Mucosa of rectum (tissue), 2 donors: ENCODE results near the gene ZNF362.

Experiments
- H3K27ac ChIP-seq, 2 donors: one replicate each; pipeline ENCODE4 v1.7.0; 2013; ENCODE audit warnings: inconsistent platforms in 2 of 2, low read depth in 2 of 2, low read length in 2 of 2
- H3K27me3 ChIP-seq, 2 donors: one replicate each; pipeline ENCODE4 v1.7.0; 2013; ENCODE audit warnings: low read length in 2 of 2; ENCODE audit not compliant: control insufficient read depth in 2 of 2, insufficient read depth in 2 of 2
- H3K36me3 ChIP-seq, 2 donors: one replicate each; pipeline ENCODE4 v1.7.0; 2013; ENCODE audit warnings: low read length in 2 of 2; ENCODE audit not compliant: control insufficient read depth in 2 of 2, insufficient read depth in 2 of 2
- H3K4me1 ChIP-seq, 2 donors: one replicate each; pipeline ENCODE4 v1.7.0; 2013; ENCODE audit warnings: low read length in 2 of 2, mild to moderate bottlenecking in 1 of 2; ENCODE audit not compliant: control insufficient read depth in 2 of 2, insufficient read depth in 2 of 2
- H3K4me3 ChIP-seq, 2 donors: one replicate each; pipeline ENCODE4 v1.7.0; 2013; ENCODE audit warnings: low read length in 2 of 2
- H3K9ac ChIP-seq, 2 donors: one replicate each; pipeline ENCODE4 v1.7.0; 2013; ENCODE audit warnings: low read length in 2 of 2, low read depth in 1 of 2, mild to moderate bottlenecking in 1 of 2
- H3K9me3 ChIP-seq, 2 donors: one replicate each; pipeline ENCODE4 v1.7.0; 2013; ENCODE audit warnings: low read length in 2 of 2; ENCODE audit not compliant: control insufficient read depth in 2 of 2
- donor health status: healthy.
- donor health status: Normal muscosa, but diverticular disease.

ZNF362 gene

GRCh38 chr1:33349081-33349759 is 92.9 kb downstream of the ZNF362 start:
- H3K9me3 ChIP-seq: no peaks in the 10 kb centered on the region
- no peaks in the 10 kb centered on the region for H3K27me3 ChIP-seq
- peak overlapping the region; percentile 78 to 80 for H3K4me3 ChIP-seq
- peak overlapping the region; percentile 87 to 94 for H3K27ac ChIP-seq
- peak overlapping the region; percentile 82 to 87 for H3K9ac ChIP-seq
- no peaks in the 10 kb centered on the region for H3K36me3 ChIP-seq
- peaks cover 26 to 32% of the 10 kb centered on the region in 2 donors for H3K4me1 ChIP-seq

- no peaks in the 10 kb centered on the region for H3K9me3 ChIP-seq
- H3K27ac ChIP-seq: peak overlapping the region; percentile 92 to 94
- H3K4me1 ChIP-seq: peaks cover 26 to 32% of the 10 kb centered on the region in 2 donors
- no peaks in the 10 kb centered on the region for H3K27me3 ChIP-seq
- no peaks in the 10 kb centered on the region for H3K36me3 ChIP-seq
- peak overlapping the region; percentile 80 to 90 for H3K4me3 ChIP-seq
- peak overlapping the region; percentile 85 to 87 for H3K9ac ChIP-seq
Measured at GRCh38 chr1:33349778-33350610, 93.7 kb downstream of the ZNF362 start.
